Measurements from ENCODE around the gene RHO.

- no peak for TF ChIP-seq POLR2A (IDR thresholded peaks at IDR 0.05; ENCODE audit: low read depth, low read length)
- TF ChIP-seq CTCF (IDR thresholded peaks at IDR 0.05; ENCODE audit: extremely low read depth in 1 of 2, insufficient read depth in 1 of 2, low read depth in 1 of 2, low read length in 2 of 2) = no peak
- no peak for TF ChIP-seq JUN (IDR thresholded peaks at IDR 0.05; ENCODE audit: borderline replicate concordance, insufficient read depth, insufficient read length, low read depth)
Measured at GRCh38 chr3:129556890-129557547, 28.6 kb downstream of the RHO start.

All from endothelial cell of umbilical vein (primary cell).